NCI-H2171 (cell line): ENCODE results near the gene GCK.

Source experiments
- DNase-seq: peaks from one replicate; lab custom pipeline; 2025; lab: John Stamatoyannopoulos, UW

GCK gene

GRCh38 chr7:44104860-44105771 lies 84.1 kb downstream of the GCK start:
- DNase-seq: no peak

DNA sequence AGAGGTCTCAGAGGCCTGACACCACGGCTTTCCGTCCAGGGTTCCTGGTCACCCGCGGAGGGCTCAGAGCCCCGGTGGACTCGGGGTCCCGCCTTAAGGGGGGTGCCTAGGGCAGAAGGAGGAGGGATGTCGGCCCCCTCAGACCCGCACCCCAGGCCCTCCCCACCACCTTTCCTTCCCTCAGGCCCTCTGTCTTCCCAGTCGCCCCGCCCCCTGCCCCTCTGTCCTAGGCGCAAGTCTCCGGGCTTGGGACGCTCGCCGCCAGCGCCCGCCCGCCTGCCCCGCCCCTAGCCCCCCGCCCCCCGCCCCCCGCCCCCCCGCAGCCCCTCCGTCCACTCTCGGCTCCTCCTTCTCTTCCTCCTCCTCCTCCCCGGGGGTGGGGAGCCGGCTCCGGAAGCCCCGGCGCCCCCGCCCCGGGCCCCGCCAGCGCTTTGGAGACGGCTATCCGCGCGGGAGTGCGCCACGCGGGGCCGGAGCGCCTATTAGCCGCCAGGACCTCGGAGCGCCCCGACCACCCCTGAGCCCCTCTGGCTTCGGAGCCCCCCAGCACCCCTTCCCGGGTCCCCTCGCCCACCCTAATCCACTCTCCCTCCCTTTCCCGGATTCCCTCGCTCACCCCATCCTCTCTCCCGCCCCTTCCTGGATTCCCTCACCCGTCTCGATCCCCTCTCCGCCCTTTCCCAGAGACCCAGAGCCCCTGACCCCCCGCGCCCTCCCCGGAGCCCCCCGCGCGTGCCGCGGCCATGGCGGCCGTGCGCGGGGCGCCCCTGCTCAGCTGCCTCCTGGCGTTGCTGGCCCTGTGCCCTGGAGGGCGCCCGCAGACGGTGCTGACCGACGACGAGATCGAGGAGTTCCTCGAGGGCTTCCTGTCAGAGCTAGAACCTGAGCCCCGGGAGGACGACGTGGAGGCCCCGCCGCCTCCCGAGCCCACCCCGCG lies 85.0 kb downstream of the GCK start, which contains the start of gene AEBP1:
Gene AEBP1 (plus strand): TSS at position 423 of the 937 bp plus-strand sequence. CDS start 321 bp downstream, at position 744.
- no peak for DNase-seq

DNA sequence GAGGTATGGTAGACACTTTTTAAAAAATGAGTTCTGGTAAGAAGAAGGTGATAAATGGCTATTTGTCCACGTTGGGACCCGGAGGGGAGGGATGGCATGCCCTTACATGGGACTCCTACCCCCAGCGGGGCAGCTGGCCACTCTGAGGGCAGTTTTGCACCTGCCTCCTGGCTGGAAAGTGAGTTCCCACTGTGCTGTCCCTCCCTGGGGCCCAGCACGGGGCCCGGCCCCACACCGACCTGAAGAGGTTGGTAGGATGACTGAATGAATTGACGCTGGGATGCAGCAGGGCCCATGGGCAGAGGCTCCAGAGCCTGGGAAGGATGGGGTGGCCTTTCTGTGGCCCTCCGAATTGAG lies 85.7 kb downstream of the GCK start:
- DNase-seq: no peak

DNA sequence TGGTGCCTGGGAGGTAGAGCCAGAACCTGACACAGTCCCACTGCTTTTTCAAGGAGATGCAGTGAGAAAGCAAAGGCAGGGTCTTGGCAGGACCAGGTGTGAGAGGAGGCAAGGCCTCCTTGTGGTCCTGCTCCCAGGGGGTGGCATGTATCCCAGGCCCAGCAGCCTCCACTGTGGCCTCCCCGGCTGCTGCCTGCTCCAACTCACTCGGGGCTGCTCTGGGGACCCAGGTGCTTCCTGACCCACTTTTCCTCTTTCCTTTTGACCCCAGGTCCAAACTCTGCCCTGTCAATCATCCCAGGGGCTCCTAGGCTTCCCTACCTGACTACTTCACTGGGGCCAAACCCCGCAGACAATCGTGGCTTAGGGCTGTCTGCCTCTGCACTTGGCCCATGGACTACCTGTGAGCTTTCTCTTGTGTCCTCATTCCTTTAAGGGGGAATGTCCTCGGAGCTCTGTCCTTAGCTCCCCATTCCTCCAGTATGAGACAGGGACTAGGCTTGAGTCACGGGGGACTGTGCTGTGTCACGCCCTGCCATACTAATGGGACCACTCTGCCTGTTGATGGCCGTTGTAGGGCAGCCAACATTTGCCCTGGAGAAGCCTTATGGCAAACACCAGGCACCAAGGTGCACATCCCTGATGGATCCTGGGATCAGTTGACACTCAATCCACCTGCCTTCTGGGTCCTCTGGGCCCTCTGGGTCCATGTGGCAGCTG lies 86.2 kb downstream of the GCK start:
- no peak for DNase-seq

DNA sequence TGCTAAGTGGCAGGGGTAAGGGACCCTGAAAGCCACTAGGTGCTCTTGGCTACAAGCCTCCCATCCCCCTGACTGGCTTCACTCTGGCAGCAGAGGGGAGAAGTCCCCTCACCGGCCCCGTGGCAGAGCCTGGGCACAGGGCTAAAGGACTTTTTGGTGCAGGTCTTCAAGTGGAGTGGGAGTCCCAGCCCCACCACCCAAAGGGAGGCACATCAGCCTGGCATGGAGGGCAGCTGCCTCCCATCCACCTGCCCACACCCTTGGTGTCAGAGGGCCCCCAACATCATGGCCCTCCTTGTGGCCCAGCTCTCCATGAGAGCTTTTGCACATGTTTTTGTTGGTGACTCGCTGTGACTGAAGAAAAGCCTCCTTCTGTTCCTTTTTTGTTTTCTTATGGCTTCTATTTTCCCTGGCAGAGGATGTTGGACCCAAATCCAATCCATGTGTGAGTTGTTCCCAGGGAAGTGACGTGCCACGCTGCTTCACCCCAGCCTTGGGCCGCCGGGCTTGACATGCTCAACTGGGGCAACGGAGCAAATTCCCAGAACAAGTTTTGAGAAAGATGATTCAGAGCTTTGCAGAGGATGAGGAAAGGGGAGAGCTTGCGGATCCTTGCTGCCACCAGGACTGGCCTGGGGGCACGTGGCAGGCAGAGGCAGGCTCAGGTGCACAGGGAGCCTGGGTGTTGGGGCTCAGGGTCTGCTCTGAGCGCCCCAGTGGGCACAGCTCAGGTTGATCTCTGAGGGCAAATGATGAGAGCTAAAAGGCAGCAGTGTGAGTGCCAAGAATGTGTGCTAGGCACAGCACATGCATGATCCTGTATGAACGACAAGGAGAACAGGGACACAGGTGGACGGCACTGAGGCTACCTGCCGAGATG lies 87.0 kb downstream of the GCK start:
- DNase-seq: no peak

DNA sequence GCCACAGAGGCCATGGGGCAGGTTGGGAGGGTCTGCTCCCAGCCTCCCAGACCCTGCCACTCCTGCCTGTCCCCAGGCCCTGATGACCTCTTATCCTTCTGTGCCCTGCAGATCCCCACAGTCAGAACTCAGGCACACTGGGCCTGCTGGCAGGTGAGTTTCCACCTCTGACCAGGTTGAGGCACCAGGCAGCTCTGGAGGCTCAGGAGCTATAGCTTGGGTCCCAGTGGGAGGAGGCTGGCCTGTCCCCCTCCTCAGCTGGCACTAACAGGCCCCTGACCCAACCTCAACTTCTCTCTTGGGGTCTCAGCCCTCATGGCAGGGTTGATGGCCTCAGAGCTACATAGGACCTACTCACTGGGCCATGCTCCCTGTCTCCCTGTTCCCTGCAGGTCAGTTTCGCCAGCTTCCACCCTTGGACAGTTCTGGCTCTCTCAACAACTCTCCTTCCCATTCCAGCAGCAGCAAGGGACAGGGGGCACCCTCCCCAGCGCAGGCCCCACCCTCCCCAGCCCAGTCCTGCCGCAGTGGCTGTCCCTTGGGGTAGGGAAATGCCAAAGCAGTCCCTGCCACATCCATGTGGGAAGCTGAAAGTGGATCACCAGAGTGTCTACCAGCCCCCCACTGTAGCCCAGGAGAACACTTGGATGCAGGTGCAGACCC lies 87.8 kb downstream of the GCK start:
- no peak for DNase-seq

DNA sequence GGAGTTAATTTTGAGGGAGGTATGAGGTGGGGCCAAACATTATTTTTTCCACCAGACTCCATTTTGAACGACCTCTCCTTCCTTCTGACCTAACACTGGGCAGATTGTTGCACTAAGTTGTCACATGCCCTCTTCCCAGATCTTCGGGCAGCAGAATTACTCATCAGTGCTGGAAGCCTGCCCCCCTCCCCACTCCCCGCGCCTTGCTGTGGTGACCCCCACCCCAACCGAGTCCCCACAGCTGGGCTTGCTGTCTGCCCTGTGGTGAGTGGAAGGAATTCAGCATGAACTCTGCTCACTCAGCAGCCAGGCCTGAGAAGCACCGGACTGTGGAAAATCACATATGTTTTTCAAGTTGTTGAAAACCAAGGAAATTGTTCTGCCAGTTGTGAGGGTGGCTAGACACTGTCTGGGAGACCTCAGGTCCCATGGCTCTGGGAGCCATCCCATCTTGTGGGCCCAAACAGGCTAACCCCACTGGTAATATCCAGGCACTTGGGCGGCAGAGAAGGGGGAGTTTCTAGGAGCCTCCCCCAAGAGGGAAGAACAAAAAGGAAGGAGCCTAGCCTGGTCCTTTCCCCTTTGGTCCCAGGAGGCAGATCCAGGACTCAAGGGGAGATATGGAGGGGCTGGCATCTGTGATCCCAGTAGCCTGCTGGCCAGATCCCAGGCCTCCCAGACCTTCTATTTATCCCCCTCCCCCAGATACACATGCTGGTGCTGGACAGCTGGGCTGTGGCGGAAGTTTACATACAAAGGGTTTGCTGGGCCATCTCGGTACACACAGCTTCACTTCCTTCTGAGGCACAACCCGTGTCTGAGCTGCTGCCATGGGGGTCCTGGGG lies 88.6 kb downstream of the GCK start:
- DNase-seq: no peak

DNA sequence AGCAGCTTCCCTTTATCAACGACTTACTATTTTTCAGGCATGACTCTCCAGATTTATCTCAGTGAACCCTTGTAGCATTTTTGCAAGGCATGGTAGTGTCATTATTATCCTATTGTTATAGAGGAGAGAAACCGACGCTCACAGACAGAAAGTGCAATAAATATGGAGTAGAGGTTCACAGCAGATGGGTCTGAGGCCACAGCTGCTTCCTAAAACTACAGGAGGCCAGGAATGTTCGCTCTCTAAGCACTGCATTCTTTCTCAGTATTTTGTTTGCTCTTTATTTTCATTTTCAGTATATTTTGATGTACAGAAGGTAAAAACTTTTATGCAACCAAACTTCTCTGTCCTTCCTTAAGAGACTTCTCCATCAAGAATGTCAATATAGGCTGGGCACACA lies 89.6 kb downstream of the GCK start:
- DNase-seq: no peak

- no peak for DNase-seq
Measured at GRCh38 chr7:44098092-44099068, 90.9 kb downstream of the GCK start.

DNA sequence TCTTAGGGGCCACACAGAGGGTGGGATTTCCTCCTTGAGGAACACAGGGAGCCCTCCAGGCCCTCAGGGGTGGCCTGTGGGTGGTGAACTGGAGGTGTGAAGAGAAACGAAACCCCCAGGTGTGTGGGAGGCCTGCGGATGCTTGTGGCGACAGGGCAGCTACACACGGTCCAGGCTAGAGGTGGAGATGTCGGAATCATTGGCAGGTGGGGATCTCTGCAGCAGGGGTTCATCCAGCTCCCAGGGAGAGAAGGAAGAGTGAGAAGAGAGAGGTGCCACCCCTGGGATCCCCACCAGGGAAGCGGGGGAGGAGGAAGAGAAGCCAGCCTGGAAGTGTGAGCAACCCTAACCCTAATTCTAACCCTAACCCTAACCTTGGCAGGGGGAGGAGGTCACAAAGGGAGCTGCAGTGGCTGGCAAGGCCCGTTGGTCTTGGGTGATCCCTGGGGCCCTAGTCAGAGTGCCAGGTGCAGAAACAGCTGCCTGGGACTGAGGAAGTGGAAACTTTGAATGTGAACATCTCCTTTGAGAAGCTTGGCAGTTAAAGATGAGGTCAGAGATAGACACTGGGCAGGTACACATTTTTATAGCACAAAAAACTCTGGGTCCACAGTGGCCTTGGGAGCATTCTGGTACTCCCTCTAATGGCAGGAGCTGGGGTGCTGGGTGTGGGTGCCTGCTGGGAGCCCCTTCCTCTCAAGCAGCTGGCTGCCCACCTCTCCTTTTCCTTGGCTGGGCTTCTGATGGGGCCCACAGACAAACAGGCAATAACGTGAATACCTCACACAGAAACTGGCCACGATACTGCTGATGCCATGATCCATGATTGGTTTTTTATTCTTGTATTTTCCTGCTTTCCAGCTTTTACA lies 91.9 kb downstream of the GCK start:
- DNase-seq: no peak

- no peak for DNase-seq
Measured at GRCh38 chr7:44096326-44096881, 92.8 kb downstream of the GCK start.

DNA sequence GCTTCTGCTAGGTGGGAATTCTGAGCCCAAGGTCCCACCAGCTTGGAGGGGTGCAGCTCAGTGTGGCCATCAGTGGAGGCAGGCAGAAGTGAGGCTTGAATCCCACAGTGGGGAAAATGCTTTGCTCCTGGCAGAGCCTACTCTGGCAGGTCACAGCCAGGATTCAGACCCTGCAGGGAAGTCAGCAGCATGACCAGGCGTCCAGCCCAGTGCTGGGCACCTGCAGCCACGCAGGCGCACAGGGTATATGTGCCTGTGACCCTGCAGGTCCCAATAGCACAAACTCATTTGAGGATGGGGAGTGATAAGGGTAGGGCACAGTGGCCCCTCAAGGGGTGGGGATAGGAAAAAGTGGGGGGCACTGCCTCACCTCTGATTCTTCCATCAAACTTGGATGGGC lies 93.5 kb downstream of the GCK start:
- no peak for DNase-seq

- DNase-seq: no peak
Measured at GRCh38 chr7:44094883-44095592, 94.2 kb downstream of the GCK start.

GRCh38 chr7:44094365-44094764 lies 94.9 kb downstream of the GCK start:
- DNase-seq: no peak
